GM20000 (cell line): ENCODE data around the gene KCNIP2.
A peak's percentile ranks its signal among the peaks of the same experiment; 100 is the strongest.

Source experiments
- DNase-seq: peaks from one replicate; pipeline ENCODE4 v3.0.0; 2012; ENCODE audit warnings: low spot score
- CTCF ChIP-seq: IDR thresholded peaks from 2 replicates; pipeline ENCODE4 v1.5.1; 2012; ENCODE audit warnings: mild to moderate bottlenecking, control low read depth; ENCODE audit errors: extremely low read depth, missing control alignments

KCNIP2 gene

GRCh38 chr10:101824736-101825135 lies 18.9 kb downstream of the KCNIP2 start:
- no peak for TF ChIP-seq CTCF
- no peak for DNase-seq

- DNase-seq = peak; percentile 45
- no peak for TF ChIP-seq CTCF
These were observed 24.5 kb downstream of the KCNIP2 start for GRCh38 chr10:101818872-101819633.

- DNase-seq = peak; percentile 94
- TF ChIP-seq CTCF = no peak
These were observed 25.3 kb downstream of the KCNIP2 start, which contains the start of gene OGA for GRCh38 chr10:101818119-101818871. OGA (minus strand) TSS chr10:101818444; CDS start chr10:101818022, 422 bp downstream.

GRCh38 chr10:101817337-101818118 lies 26.1 kb downstream of the KCNIP2 start:
- peak; percentile 42 for DNase-seq
- TF ChIP-seq CTCF = no peak

- TF ChIP-seq CTCF = no peak
- DNase-seq = peak; percentile 59
These were observed 26.7 kb downstream of the KCNIP2 start for GRCh38 chr10:101816913-101817336.

- TF ChIP-seq CTCF = no peak
- DNase-seq = no peak
These were observed 27.2 kb downstream of the KCNIP2 start for GRCh38 chr10:101816376-101816775.
